PC-9 (cell line): ENCODE measurements around the gene SLC43A1.
"Not testable (repeated sequence)": the region's sequence is repeated elsewhere in the genome, so short reads cannot be mapped to it uniquely, and the experiment has no call there.

Experiments
- CTCF ChIP-seq: fragments of 200-600 bp; sonication (generic); conservative IDR thresholded peaks from 2 replicates; pipeline ENCODE4 v1.6.1; 2017; ENCODE audit warnings: mixed run types, antibody characterized with exemption, mild to moderate bottlenecking, moderate library complexity
- EZH2 ChIP-seq: fragments of 200-600 bp; sonication (generic); IDR thresholded peaks from 2 replicates; pipeline ENCODE4 v1.8.0; 2017; ENCODE audit warnings: antibody characterized with exemption, low read depth

GRCh38 chr11:57445122-57445394, 70.4 kb downstream of the SLC43A1 start:
- TF ChIP-seq CTCF, EZH2: not testable (repeated sequence)
